SK-N-SH treated with all-trans-retinoic acid at 6 μM for 48 hours (cell line): ENCODE measurements around the gene RNF112.

Experiments
- ARNTL ChIP-seq: fragments of 450-650 bp; formaldehyde crosslinking; IDR thresholded peaks from 2 replicates; pipeline ENCODE4 v1.5.0; 2020; ENCODE audit warnings: low read depth, mild to moderate bottlenecking, moderate library complexity, borderline replicate concordance
- BACH2 ChIP-seq: fragments of 250-450 bp; sonication (Bioruptor Pico); IDR thresholded peaks from 2 replicates; pipeline ENCODE4 v1.9.0; 2021; ENCODE audit warnings: mild to moderate bottlenecking, borderline replicate concordance
- OSR1 ChIP-seq: fragments of 250-450 bp; sonication (Bioruptor Pico); IDR thresholded peaks from 2 replicates; pipeline ENCODE4 v1.8.0; 2022; ENCODE audit warnings: moderate library complexity, mild to moderate bottlenecking, inconsistent platforms
- RARB ChIP-seq: fragments of 250-450 bp; sonication (Bioruptor Pico); IDR thresholded peaks from 2 replicates; pipeline ENCODE4 v1.8.0; 2021; ENCODE audit warnings: mild to moderate bottlenecking, moderate library complexity
- TCF4 ChIP-seq: fragments of 250-450 bp; sonication (Bioruptor Pico); IDR thresholded peaks from 2 replicates; pipeline ENCODE4 v1.8.0; 2021; ENCODE audit warnings: mild to moderate bottlenecking, moderate library complexity, borderline replicate concordance
- ZFP3 ChIP-seq: fragments of 250-450 bp; sonication (Bioruptor Pico); IDR thresholded peaks from 2 replicates; pipeline ENCODE4 v1.5.0; 2020; ENCODE audit warnings: mild to moderate bottlenecking, moderate library complexity
- ZFP30 ChIP-seq: fragments of 450-650 bp; formaldehyde crosslinking; IDR thresholded peaks from 2 replicates; pipeline ENCODE4 v1.5.0; 2022; ENCODE audit warnings: mild to moderate bottlenecking, moderate library complexity
- ZNF565 ChIP-seq: fragments of 450-650 bp; formaldehyde crosslinking; conservative IDR thresholded peaks from 2 replicates; pipeline ENCODE4 v1.5.0; 2020; ENCODE audit warnings: low read depth, mild to moderate bottlenecking, moderate library complexity
- ZNF8 ChIP-seq: fragments of 450-650 bp; formaldehyde crosslinking; IDR thresholded peaks from 2 replicates; pipeline ENCODE4 v1.5.0; 2020; ENCODE audit warnings: mild to moderate bottlenecking, moderate library complexity
- TF ChIP-seq, protein P1 (sequence below): fragments of 250-450 bp; sonication (Bioruptor Pico); IDR thresholded peaks from 2 replicates; pipeline ENCODE4 v1.5.1; 2021; ENCODE audit warnings: mild to moderate bottlenecking, moderate library complexity
- TF ChIP-seq, protein P2 (sequence below): fragments of 250-450 bp; sonication (Bioruptor Pico); IDR thresholded peaks from 2 replicates; pipeline ENCODE4 v1.8.0; 2020; ENCODE audit warnings: mild to moderate bottlenecking, moderate library complexity, borderline replicate concordance
- TF ChIP-seq, protein P3 (sequence below): fragments of 250-450 bp; sonication (Bioruptor Pico); IDR thresholded peaks from 2 replicates; pipeline ENCODE4 v1.5.0; 2020; ENCODE audit warnings: mild to moderate bottlenecking, moderate library complexity

DNA sequence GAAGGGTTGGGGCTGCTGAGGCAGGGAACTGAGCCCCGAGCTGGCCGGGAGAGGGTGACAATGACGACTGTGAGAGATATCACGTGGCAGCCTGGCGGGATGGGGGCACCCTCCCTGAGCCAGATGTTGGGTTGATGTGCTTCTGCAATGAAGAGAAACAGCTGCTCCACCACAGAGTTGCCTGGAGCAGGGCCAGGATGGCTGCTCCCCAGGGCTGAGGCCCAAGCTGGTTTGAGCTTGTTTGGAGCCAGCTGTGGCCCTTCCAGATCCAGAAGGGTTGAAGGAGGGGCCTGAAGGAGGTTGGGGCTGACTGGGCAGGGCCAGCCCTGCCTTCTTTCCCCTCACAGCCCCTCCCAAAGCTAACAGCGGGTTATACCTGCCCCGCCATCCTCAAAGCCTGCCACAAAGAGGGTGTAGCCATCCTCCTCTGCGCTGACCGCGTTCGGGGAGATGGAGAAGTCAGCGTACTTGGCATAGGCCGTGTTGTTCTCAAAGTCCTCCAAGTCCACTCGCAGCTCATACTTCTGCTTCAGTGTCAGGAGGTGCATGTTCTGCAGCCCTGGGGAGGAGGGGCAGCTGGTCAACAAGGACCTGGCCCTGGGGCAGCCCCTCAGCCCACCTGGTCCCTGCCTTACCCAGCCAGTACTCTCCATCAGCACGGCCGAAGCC, 26.2 kb upstream of the RNF112 start:
- TF ChIP-seq, protein P1, sequence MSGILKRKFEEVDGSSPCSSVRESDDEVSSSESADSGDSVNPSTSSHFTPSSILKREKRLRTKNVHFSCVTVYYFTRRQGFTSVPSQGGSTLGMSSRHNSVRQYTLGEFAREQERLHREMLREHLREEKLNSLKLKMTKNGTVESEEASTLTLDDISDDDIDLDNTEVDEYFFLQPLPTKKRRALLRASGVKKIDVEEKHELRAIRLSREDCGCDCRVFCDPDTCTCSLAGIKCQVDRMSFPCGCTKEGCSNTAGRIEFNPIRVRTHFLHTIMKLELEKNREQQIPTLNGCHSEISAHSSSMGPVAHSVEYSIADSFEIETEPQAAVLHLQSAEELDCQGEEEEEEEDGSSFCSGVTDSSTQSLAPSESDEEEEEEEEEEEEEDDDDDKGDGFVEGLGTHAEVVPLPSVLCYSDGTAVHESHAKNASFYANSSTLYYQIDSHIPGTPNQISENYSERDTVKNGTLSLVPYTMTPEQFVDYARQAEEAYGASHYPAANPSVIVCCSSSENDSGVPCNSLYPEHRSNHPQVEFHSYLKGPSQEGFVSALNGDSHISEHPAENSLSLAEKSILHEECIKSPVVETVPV (CRISPR knock-in tag) = no peak
- TF ChIP-seq ZNF565 (CRISPR knock-in tag) (no peak), BACH2 (CRISPR knock-in tag) (no peak), TCF4 (CRISPR knock-in tag) (0 out of 2 replicates have a peak, but pooled peaks have one; percentile 39), ARNTL (CRISPR knock-in tag) (no peak), RARB (CRISPR knock-in tag) (no peak), ZFP30 (CRISPR knock-in tag) (no peak), ZNF8 (no peak), OSR1 (no peak), ZFP3 (CRISPR knock-in tag) (no peak)
- TF ChIP-seq, protein P2, sequence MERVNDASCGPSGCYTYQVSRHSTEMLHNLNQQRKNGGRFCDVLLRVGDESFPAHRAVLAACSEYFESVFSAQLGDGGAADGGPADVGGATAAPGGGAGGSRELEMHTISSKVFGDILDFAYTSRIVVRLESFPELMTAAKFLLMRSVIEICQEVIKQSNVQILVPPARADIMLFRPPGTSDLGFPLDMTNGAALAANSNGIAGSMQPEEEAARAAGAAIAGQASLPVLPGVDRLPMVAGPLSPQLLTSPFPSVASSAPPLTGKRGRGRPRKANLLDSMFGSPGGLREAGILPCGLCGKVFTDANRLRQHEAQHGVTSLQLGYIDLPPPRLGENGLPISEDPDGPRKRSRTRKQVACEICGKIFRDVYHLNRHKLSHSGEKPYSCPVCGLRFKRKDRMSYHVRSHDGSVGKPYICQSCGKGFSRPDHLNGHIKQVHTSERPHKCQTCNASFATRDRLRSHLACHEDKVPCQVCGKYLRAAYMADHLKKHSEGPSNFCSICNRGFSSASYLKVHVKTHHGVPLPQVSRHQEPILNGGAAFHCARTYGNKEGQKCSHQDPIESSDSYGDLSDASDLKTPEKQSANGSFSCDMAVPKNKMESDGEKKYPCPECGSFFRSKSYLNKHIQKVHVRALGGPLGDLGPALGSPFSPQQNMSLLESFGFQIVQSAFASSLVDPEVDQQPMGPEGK (CRISPR knock-in tag) = no peak
- TF ChIP-seq, protein P3, sequence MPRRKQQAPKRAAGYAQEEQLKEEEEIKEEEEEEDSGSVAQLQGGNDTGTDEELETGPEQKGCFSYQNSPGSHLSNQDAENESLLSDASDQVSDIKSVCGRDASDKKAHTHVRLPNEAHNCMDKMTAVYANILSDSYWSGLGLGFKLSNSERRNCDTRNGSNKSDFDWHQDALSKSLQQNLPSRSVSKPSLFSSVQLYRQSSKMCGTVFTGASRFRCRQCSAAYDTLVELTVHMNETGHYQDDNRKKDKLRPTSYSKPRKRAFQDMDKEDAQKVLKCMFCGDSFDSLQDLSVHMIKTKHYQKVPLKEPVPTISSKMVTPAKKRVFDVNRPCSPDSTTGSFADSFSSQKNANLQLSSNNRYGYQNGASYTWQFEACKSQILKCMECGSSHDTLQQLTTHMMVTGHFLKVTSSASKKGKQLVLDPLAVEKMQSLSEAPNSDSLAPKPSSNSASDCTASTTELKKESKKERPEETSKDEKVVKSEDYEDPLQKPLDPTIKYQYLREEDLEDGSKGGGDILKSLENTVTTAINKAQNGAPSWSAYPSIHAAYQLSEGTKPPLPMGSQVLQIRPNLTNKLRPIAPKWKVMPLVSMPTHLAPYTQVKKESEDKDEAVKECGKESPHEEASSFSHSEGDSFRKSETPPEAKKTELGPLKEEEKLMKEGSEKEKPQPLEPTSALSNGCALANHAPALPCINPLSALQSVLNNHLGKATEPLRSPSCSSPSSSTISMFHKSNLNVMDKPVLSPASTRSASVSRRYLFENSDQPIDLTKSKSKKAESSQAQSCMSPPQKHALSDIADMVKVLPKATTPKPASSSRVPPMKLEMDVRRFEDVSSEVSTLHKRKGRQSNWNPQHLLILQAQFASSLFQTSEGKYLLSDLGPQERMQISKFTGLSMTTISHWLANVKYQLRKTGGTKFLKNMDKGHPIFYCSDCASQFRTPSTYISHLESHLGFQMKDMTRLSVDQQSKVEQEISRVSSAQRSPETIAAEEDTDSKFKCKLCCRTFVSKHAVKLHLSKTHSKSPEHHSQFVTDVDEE (CRISPR knock-in tag) = peak; percentile 38; the same call in 1 of the 2 replicates
